ENCODE data around the gene CDH13.

CDH13 gene

DNA sequence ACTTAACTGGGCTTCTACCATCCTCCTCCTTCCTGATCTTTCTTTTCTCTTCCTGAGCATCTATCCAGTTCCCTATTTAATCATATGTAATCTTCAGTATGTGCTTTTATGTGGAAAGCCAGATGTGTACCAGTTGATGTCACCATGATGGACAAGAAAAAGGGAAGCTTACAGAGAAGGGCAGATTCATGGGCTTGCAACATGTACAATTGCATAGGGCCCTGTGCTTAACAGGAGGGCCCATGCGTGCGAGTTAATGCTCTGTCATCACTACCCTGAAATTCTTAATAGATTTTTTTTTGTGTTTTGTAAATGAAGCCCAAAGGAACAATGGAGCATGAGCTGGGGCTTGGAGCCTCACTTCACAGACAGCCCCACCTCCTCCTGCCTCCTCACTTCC lies 124.3 kb downstream of the CDH13 start:
- DNase-seq, result no peak

DNA sequence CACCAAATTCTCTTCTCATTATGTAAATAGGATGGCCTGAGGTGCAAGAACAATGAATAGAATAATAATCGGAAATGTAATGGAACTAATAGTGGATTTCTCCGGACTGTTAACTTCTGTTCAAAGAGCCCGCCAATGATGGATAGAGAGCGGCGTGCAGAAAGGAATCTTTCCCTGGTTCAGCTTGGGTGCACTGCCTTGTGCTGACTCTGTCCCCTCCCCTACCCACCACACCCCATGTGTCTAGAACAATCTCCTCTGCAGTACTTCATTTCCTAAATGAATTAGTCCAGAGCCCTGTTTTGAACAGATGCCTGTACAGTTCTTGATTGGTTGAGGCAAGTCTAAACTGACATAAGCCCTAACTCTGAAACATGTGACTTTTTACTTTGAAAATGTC lies 125.4 kb downstream of the CDH13 start:
- DNase-seq, result no peak

DNA sequence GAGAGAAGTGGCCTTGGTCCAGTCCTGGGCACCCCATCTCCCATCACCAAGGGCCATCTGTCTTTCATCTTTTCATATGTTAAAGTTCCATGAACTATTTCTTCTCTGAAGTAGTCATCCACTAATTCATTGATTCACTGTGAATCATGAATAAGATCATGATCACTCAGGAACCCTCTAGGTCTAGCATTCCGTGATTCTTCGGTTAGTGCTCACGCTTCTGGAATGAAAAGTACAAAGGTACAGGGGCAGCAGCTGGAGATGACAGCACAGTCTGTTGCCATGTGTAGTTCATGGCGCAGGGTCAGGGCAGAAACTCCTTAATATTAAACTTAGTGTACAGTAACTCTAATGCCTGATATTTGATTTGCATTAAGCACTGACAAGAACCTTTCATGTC lies 127.1 kb downstream of the CDH13 start:
- DNase-seq, result no peak

DNA sequence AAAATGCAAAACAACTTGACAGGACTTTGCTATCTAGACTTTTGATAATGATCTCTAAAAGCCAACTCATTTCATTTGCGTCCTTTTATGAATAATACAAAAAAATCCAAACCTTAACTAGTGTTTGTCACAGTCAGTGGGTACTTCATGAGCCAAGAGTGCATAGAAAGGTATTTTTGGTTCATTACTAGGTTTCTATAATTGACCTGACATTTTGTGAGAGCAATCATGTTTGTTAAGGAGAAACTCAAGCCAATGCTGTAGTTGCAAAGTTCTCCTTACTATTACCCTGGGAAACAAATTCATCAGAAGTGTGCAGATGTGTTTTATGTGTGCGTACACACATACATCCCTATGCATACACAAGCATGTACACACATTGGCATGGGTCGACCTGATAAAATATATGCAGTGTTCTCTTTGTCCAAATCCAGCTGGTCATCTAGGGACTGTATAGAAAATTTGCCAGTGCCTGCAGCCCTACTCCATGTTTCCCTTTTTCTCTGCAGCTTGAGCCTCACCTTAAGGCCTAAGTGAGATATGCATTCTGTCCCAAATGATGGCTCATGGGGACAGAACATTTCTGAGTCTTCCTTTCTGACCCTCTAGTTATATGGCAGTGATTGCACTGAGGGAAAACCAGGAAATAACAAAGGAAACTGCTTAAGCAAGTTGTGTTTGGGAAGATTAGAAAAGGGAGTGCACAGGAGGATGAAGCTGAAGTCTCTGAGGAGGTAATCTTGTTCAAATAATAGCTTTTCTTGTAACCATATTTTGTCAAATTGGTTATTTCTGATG lies 128.1 kb downstream of the CDH13 start:
- no peak for DNase-seq

DNA sequence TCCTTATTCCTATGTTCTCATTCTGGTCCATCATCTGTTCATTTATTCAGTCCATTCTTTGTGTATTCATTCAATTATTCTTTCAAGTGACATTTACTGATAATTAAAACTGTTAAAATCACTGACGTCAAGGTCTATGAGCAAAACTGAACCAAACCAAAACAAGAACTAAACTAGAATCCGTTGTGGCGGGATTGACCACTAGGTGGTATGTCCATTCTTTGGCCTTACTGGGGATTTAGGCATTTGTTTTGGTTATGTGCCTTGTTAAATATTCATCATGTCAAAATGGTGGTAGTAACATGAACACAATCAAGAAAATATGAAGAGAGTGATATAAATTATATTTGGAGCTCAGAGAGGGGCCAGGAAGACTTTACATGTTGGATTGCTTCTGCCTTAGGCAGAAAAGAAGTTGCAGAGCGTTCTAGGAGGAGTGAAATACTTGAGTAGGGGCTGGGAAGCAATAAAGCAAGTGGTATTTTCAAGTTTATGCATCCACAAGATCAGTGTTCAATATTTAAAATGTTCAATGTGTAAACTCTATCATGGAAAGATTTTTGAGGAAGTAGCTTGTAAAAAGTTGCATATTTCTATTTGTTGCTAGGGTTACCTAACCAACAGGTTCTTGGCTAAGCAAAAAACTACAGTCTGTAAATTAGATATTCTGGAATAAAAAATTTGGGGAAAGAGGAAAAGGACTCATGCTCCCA lies 129.0 kb downstream of the CDH13 start:
- DNase-seq, result no peak

DNA sequence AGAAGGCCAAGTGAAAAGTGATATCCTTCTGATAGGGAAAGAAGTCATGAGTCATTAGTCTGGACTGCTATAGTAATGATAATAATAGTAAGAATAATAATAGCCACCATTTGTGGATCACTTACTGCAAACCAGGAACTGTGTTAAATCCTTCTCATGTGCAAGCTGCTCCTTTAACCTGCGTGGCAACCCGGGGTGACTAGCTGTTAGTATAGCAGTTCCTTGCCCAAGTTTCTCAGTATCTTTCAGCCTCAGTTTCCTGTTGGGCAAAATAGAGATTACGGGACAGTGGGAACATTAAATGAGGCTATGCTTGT lies 129.5 kb downstream of the CDH13 start:
- DNase-seq, result no peak

DNA sequence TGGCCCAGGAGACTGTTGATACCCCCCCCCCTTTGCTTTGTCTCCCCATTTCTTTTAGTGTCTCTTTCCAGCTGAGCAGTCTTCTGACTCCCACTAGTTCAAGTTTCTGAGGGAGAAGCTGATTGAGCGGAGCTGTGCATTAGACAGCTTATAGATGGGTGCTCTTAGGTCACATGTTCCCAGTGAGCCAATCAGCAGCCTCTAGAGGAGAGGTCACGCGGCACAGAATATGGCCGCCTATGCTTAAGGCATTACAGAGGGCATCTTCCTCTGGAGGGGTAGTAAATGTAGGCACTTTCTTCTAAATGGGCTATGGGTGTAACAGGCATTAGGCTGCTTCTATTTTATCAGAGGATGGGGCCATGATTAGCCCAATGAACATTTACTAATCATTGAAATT lies 131.6 kb downstream of the CDH13 start:
- no peak for DNase-seq

DNA sequence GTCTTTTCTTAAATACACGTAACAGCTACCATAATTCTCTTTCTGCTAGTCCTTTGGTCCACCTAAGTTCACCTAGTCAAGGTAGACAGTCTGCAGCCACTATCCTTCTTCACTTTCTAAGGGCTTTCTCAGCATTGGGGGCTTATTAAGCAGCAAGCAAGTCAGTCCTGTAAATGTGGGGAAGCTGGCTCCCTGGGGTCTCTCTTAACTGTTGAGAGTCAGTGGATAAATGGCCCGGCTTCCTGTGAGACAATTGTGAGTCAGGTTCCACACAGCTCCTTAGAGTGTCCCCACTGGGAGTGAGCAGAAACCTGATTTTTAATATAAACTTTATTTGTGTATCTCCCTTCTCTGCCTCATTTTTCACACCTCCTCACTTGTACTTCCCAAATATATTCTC lies 132.1 kb downstream of the CDH13 start:
- no peak for DNase-seq

DNA sequence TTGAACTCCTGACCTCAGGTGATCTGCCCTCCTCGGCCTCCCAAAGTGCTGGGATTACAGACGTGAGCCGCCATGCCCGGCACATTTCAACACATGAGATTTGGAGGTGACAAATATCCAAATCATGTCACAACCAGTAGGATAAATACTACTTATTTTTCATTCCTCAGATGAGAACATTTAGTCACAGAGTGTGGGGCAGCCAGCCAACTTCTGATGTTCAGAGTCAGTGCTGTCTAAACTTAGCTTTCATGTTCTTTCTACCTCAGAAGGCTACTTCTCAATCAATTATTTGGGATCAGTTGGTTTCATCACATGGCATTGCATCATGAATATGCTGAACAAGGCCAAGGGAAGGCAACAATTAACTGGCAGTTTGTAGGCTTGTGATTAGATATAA lies 134.5 kb downstream of the CDH13 start:
- no peak for DNase-seq

DNA sequence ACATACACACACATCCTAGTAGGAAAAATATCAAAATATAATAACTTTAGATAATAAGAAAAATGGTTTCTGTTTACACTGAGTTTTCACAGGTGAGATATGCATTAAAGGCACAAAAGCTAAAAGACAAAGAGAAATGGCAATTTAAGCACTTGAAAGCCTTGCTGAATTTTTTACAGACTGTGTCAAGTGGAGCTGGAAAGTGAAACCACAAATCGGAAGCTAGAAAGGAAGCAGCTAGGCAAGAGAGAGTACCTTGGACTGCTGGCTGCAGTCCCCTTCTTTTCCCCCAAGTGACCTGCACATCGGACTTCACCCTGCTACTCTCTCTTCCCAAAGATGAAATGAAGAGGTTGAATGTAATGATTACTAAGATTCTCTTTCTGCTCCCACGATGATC lies 135.1 kb downstream of the CDH13 start:
- DNase-seq, result no peak

DNA sequence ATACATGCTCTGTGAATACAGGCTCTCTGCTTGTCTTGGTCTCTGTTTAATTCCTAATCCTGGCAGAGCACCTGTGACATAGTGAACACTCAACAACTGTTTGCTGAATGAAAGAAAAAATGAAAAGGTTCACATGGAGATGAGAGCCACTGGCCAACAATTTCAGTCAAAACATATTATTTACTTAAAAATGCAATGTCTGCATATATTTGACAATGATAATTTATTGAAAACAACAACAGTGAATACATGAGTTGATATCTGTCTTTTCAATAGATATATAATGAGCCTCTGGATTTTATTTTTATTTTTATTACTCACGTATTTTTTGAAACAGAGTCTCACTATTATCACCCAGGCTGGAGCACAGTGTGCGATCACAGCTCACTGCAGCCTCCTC lies 136.6 kb downstream of the CDH13 start:
- no peak for DNase-seq

DNA sequence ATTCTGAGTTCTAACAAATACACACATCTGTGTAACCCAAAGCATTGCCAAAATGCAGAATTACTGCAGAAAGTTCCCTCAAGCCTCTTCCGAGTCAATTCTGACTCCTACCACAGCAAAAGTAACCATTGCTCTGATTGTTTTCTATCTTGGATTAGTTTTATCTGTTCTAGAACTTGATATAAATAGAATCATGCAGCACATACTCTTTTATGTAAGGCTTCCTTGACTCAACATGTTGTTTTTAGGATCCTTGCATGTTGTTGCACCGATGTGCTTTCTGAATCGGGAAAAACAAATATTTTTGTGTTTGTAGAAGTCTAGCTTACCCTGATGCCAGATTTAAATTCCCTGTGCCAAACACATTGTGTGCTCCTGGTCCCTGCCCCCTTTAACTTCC lies 140.4 kb downstream of the CDH13 start:
- DNase-seq, result no peak

DNA sequence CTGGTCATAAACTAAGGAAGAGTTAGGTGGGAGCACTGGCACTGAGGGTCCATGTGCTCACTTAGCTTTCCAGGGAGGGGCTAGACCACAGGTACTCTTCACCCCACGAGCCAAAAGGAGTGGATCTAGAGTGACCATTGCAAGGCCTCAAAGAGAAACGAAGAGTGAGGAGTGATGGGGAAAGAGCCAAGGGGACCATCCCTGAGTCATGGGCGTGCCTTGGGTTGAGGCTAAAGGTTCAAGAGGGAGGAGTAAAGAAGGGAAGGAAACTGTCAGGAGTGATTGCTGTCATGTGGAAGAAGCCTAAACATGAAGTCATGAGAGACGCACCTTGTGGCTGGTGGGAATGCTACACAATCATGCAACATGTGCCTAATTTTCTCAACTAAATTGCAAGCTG lies 141.0 kb downstream of the CDH13 start:
- no peak for DNase-seq

DNA sequence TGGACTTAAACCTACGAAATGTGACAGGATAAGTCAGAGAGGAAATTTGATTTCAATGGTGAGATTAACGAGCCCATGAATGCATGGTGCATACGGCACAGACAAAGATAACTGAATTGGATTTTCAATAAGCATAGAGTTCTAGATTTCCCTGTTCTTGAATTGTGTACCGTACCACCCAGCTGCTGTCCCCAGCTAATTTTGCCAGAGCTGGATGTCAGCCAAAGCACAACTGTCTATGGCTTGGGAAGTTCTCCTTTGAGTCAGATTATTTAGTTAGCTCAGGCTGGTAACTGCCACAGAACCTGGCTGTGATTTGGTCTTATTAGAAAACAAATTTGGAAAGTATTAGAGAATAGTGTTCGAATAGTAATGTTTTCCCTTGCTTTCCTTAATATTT lies 143.1 kb downstream of the CDH13 start:
- DNase-seq, result no peak

DNA sequence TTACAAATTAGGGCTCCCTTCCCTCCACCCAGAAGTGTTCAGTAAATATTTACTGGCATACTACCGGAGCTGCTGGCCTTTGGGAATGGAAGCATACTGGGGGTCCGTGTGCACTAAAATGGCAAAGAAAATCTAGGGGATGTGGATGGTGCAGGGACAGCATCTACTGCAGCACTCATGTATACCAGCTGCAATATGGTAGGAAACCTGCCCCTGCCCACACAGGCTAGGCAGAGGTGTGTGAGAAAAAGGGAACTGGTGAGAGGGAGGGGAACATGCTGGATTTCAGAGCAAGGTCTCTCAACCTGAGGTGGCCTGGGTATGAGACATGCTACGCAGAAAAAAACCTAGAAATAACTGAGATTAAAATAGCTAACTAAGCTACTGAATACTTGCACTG lies 145.4 kb downstream of the CDH13 start:
- no peak for DNase-seq

DNA sequence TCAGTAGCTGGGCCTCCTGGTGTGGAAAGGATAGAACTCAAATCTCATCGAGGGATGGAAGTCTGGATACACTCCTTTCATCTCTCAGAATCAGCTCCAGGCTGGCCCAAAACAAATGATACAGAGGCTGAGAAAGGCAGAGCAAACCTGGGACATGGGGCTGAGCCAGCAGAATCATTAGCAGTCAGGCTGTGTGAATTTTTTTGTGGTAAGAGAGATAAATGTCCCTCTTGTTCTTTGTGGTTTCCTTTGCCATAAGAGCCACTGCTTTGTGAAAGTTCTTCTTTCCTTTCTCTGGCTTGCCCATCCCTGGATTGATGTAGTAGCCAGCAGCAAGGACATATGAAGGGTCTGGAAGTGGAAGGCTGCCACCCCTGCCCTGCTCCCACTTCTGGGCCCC lies 146.2 kb downstream of the CDH13 start:
- DNase-seq, result no peak

DNA sequence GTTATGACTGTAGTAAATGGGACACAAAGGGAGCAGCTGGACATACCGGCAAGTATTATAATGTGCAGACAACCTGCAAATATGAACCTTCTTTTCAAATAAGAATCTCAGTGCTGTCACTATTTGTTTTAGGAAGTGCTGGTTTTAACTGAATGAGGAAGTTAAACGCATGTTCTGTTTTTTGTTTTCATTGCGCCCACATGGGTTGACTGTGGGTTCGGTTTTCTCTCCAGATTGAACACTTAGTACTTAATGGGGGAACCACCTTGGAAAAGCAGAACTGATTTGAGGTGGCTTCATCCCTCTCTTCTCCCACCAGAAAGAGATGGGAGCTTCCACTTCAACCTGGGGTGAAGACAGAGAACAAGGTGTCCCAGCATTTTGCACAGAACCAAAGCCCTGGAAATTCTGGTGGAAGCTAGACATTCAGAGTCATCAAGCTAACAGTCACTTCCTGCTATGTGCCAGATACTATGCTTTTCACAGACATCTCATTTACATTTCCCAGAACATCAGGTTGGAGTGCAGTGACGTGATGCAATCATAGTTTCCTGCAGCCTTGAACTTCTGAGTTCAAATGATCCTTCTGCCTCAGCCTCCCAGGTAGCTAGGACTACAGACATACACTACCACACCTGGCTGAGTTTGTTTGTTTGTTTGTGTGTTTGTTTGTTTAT lies 149.8 kb downstream of the CDH13 start:
- DNase-seq, result no peak

DNA sequence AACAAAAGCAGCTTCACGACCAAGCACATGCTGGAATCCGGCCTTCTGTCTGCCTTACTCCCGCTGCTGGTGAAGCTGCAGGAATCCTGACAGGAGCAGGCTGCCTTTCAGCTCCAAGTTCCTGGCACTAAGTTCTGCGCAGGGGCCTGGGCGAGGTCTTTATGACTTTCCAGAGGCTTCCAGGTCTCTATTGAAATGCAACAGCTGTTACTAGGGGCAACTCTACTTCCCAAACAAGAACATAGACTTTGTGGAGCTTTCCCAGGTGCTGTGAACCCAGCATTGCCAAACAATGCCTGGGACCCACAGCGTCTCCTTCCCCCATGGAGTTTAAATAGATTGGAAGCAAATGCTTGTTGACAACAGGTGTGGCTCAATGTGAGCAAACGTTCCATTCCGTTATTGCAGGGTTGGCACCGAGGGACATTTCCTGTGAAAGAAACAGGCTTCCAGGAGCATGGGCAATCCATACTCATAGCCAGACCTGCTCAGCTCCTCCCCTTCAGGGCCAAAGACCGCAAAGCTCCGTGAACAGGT lies 156.0 kb downstream of the CDH13 start:
- DNase-seq, result no peak

DNA sequence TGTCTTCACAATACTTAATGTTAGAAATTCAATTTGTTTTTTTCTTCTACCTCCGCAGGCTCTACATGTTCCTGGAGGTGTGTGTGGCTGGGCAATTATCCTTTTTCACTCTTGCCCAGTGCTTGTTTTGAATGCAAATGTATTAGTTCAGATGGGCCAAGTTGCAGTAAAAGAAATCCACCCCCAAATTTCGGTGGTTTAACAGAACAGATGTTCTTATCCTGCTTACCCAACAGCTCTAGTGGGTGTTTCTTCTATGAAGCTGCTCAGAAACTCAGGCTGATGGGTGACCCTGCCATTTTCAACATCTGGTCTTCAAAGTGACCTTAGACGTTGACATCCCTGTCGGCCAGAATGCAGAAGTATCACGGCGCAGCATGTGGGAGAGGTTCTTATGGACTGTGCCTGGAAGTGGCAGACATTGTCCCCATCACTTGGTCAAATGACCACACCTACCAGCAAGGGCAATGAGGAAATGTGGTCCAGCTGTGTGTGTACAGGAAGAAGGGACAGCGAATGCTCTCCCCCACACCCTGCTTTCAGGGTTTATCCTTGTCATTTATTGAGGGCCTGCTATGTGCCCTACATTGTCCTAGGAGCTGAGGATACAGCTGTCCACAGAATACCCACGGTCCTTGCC lies 157.3 kb downstream of the CDH13 start:
- DNase-seq, result no peak

DNA sequence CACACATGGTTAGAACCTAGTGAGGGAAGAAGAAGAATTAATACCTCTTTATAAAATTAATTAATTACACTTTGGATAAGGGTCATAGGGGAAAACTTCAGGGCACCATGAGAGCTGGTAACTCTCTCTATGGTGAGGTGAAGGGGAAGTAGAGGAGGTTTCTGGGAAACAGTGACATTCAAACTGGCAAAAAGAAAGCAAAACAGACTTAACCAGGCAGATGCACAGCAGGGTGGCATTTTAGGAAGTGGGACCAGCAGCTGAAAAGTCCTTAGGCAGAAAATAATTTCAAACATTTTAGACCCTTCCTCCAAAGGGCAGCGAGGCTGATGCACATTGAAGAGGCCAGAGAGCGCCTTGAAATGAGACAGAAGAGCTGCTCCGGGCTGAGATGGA lies 157.8 kb downstream of the CDH13 start:
- DNase-seq, result no peak

DNA sequence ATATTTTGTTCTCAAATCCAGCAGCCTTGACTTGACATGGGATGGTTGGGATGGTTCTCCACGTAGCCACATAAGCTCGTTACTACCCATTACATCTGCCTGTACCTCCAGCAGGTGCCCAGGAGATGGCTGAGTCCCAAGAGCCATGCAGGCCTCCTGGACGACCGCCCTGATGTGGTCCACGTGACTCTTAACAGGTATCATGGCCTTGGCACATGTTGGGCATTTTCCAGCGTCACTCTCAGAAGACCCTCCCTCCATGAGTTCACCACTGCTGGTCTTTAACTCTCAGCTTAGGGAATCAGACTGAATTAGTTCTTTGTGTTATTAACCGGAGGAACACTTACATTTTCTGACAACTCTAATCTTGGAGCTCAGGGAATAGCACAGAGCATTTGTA lies 161.5 kb downstream of the CDH13 start:
- no peak for DNase-seq

DNA sequence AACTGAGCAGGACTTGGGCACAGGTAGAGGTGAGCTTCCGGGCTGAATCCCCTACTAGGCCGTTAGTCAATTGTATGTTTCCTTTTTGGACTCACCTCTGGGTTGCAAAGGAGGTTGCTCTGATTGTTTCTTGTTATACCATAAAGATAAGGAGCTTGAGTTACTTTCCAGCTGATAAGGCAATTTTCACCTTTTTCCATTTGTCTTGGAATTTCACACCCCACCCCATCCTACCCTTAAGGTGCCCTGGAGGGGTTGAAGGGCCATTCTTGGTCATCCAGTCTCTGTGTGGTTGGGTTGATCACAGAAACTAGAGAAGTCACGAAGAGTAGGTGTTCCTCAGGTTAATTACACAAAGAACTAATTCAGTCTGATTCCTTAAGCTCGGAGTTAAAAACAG lies 162.2 kb downstream of the CDH13 start:
- DNase-seq, result no peak

DNA sequence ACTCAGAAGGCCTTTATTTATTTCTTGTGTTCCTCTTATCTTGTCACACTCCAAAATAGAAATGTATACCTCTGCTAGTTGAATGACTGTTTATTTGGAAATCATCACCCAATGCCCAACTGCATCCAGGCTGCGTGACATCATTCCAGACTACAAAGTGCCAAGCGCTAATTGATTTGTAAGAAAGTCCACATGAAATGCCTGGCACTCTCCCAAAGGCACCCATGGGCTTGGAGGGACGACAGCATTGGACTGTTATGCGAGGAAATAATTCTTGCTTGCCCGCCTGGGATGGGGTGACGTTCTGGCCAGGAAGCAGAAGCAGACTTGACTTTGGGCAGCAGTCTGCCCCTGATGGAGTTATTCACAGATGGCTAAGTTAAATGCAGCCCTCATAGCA lies 165.9 kb downstream of the CDH13 start:
- no peak for DNase-seq

Data from activated CD4-positive, alpha-beta T cell treated with anti-CD3 and anti-CD28 coated beads for 4 hours (primary cell).